ENCODE data around the gene ZNF865. TPM values are rescaled to one million over a fixed set of nuclear protein-coding genes. Genes with fewer than 3 reads are reported as not detected.

Gene ZNF865
- total RNA-seq, 2 experiments from 2014 or later = 3.0 to 11.3 TPM

GRCh38 chr19:55598034-55598433 is 7.4 kb upstream of the ZNF865 start:
- Histone ChIP-seq H3K9me3 (ENCODE audit: low read length) (no peaks in the 10 kb centered on the region), H3K36me3 (ENCODE audit: insufficient read depth, low read length) (peaks cover 30% of the 10 kb centered on the region), H3K79me2 (ENCODE audit: insufficient read depth, low read depth, low read length) (no peaks in the 10 kb centered on the region), H3K4me3 (ENCODE audit: low read depth, low read length, poor library complexity, severe bottlenecking) (no peak overlapping the region), H3K27ac (ENCODE audit: low read depth, low read length, poor library complexity, severe bottlenecking) (no peak overlapping the region), H3K4me2 (ENCODE audit: low read length) (peak overlapping the region; percentile 70), H2AFZ (ENCODE audit: low read length) (no peak overlapping the region), H4K20me1 (ENCODE audit: insufficient read depth, low read length) (no peaks in the 10 kb centered on the region), H3K9me2 (ENCODE audit: insufficient read depth, low read length) (no peaks in the 10 kb centered on the region), H3K4me1 (ENCODE audit: insufficient read depth, low read length, poor library complexity, severe bottlenecking) (peaks cover 20% of the 10 kb centered on the region)
- intact Hi-C loops (cut with micrococcal nuclease; ENCODE audit: unreplicated experiment) = loop anchor here (2.0 kb wide), 1 partner anchor 17 kb away; the partner anchor contains the start of gene ZNF579
- no peak for TF ChIP-seq CTCF (conservative IDR thresholded peaks at IDR 0.05; ENCODE audit: low read length)
- TF ChIP-seq EZH2phosphoT487 (IDR thresholded peaks at IDR 0.05; ENCODE audit: borderline replicate concordance, low read depth, low read length) = no peak
- no peak for DNase-seq (ENCODE audit: low spot score)
- no TSS peak for BruUV-seq (replicated peaks)
- CTCF ChIA-PET (ENCODE audit: unreplicated experiment) = no interaction called here
- POLR2A ChIA-PET = no interaction called here

GRCh38 chr19:55598719-55599467 is 6.6 kb upstream of the ZNF865 start:
- CTCF ChIA-PET (ENCODE audit: unreplicated experiment) = interaction anchor here (0.6 kb wide), 1 partner anchor 50 kb away, joined by 3 read pairs; no protein-coding TSS in a partner anchor
- Histone ChIP-seq H3K4me2 (ENCODE audit: low read length) (peak overlapping the region; percentile 70), H3K9me3 (ENCODE audit: low read length) (no peaks in the 10 kb centered on the region), H2AFZ (ENCODE audit: low read length) (peak overlapping the region; percentile 66; the same call in 1 of the 2 replicates), H3K4me1 (ENCODE audit: insufficient read depth, low read length, poor library complexity, severe bottlenecking) (peaks cover 26% of the 10 kb centered on the region), H3K4me3 (ENCODE audit: low read depth, low read length, poor library complexity, severe bottlenecking) (peak overlapping the region; percentile 74), H3K27ac (ENCODE audit: low read depth, low read length, poor library complexity, severe bottlenecking) (peak overlapping the region; percentile 94), H3K9me2 (ENCODE audit: insufficient read depth, low read length) (no peaks in the 10 kb centered on the region), H4K20me1 (ENCODE audit: insufficient read depth, low read length) (no peaks in the 10 kb centered on the region), H3K36me3 (ENCODE audit: insufficient read depth, low read length) (peaks cover 25% of the 10 kb centered on the region), H3K79me2 (ENCODE audit: insufficient read depth, low read depth, low read length) (no peaks in the 10 kb centered on the region)
- intact Hi-C loops (cut with micrococcal nuclease; ENCODE audit: unreplicated experiment) = loop anchor here (1.0 to 2.0 kb wide), 2 partner anchors 18 to 44 kb away; partner anchors contain the start of genes ZNF579 and ZNF581
- POLR2A ChIA-PET = interaction anchor here (0.8 to 1.6 kb wide), 4 partner anchors 11 to 48 kb away, joined by 3 to 15 read pairs (median 6); partner anchors contain the start of gene ZNF784
- DNase-seq (ENCODE audit: low spot score) = peak; percentile 92
- TF ChIP-seq CTCF (conservative IDR thresholded peaks at IDR 0.05; ENCODE audit: low read length) (no peak), EZH2phosphoT487 (IDR thresholded peaks at IDR 0.05; ENCODE audit: borderline replicate concordance, low read depth, low read length) (no peak)
- no TSS peak for BruUV-seq (replicated peaks)

GRCh38 chr19:55599468-55599841 is 6.0 kb upstream of the ZNF865 start, which contains the start of gene FIZ1:
Gene FIZ1 (minus strand): TSS chr19:55599517. CDS start chr19:55597865, 1,652 bp downstream.
- no peak for TF ChIP-seq EZH2phosphoT487 (IDR thresholded peaks at IDR 0.05; ENCODE audit: borderline replicate concordance, low read depth, low read length)
- no peak for TF ChIP-seq CTCF (conservative IDR thresholded peaks at IDR 0.05; ENCODE audit: low read length)
- no peaks in the 10 kb centered on the region for H3K9me2 ChIP-seq (ENCODE audit: insufficient read depth, low read length)
- H3K4me1 ChIP-seq (ENCODE audit: insufficient read depth, low read length, poor library complexity, severe bottlenecking) = peaks cover 32% of the 10 kb centered on the region
- H4K20me1 ChIP-seq (ENCODE audit: insufficient read depth, low read length) = no peaks in the 10 kb centered on the region
- H3K9me3 ChIP-seq (ENCODE audit: low read length) = no peaks in the 10 kb centered on the region
- ChIA-PET CTCF (ENCODE audit: unreplicated experiment) (no interaction called here), POLR2A (interaction anchor here (0.8 to 1.6 kb wide), 4 partner anchors 12 to 48 kb away, joined by 3 to 15 read pairs (median 6); partner anchors contain the start of gene ZNF784)
- peaks cover 24% of the 10 kb centered on the region for H3K36me3 ChIP-seq (ENCODE audit: insufficient read depth, low read length)
- intact Hi-C loops (cut with micrococcal nuclease; ENCODE audit: unreplicated experiment) = loop anchor here (1.0 to 2.0 kb wide), 2 partner anchors 19 to 44 kb away; partner anchors contain the start of genes ZNF579 and ZNF581
- peak within 1 kb of the TSS; percentile 66 for H2AFZ ChIP-seq (ENCODE audit: low read length)
- H3K27ac ChIP-seq (ENCODE audit: low read depth, low read length, poor library complexity, severe bottlenecking) = peak within 1 kb of the TSS; percentile 94
- peak; percentile 98 for DNase-seq (ENCODE audit: low spot score)
- BruUV-seq (replicated peaks) = no TSS peak
- H3K4me2 ChIP-seq (ENCODE audit: low read length) = peak within 1 kb of the TSS; percentile 100
- peak within 1 kb of the TSS; percentile 74 for H3K4me3 ChIP-seq (ENCODE audit: low read depth, low read length, poor library complexity, severe bottlenecking)
- no peaks in the 10 kb centered on the region for H3K79me2 ChIP-seq (ENCODE audit: insufficient read depth, low read depth, low read length)

Measured in OCI-LY7 (cell line).